NCI-H446 treated with DMSO at 0.1 percent for 48 hours (cell line): ENCODE data around the gene CTNND2.
"Not testable (repeated sequence)": the region's sequence is repeated elsewhere in the genome, so short reads cannot be mapped to it uniquely, and the experiment has no call there.

Experiments used
- DNase-seq: peaks from one replicate; lab custom pipeline; 2025; lab: John Stamatoyannopoulos, UW

Gene CTNND2

DNA sequence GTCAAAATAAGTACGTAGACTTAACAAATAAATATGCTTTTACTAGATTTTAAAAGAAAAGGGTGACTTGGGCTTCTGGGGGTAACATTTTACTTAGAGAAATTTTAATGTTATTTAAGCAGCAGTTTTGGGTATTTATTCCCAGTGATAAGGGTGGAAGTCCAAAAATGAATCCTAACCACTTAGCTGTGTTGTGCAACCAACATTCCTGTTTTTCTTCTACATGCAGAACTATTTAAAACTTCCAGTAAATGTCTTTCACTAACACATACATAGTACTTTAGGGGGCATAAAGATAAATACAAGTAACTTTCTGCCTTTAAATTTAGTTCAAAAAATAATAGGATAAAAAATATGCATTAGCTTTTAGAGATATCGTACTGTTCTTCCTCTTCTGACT is 436.7 kb downstream of the CTNND2 start:
- DNase-seq = no peak

DNA sequence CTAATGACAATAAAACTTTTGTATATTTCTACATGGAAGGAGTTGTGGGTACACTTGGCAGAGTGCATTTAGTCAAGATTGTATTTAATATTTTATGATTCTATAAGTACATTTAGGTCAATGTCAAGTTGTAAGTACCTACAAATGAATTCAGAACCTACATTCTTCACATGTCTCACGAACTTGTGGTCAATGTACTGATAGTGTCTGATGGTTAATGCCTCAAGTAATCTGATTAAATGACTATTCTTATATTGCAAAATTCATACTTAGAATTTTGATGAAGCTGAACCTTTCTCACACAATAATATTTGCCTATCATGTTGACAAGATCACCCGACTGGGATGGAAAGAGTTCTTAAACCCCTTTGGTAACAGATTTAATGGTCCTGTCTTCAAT is 444.5 kb downstream of the CTNND2 start:
- no peak for DNase-seq

DNA sequence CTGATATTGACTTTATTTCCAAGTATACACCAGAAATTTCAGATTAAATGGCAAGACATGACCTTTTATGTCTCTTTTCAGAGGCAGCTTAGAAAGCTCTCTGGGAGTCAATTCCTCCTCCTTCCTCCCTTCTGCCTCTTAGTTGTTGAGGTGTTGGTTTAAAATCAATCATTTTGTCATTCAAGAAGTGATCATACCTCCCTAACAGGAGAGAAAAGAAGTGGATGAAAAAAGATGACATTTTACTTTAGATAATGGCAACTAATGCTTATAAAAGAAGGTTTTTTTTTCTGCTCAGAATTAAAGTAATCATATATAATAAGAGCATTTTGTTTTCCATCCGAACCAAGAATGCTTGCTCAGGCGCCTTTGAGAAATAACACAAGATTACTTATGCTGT is 448.7 kb downstream of the CTNND2 start:
- DNase-seq = no peak

DNA sequence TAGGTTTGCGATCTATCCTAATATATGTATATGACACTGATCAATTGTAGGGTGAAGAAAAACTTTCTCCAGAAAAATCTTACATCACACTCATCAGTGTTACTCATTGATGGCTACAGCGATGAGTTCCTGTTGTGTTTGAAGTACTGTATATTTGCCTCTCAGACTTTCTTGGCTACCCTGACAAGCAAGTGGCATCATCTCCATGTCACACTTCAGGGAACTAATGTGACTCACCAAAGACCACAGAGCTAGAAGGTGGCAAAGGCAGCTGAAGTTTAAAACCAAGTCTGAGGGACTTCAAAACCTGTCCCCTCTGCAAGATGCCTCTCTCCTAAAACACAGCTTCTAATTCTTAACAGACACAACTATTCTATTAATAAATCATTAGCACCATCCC is 451.4 kb downstream of the CTNND2 start:
- peak; percentile 38 for DNase-seq

DNA sequence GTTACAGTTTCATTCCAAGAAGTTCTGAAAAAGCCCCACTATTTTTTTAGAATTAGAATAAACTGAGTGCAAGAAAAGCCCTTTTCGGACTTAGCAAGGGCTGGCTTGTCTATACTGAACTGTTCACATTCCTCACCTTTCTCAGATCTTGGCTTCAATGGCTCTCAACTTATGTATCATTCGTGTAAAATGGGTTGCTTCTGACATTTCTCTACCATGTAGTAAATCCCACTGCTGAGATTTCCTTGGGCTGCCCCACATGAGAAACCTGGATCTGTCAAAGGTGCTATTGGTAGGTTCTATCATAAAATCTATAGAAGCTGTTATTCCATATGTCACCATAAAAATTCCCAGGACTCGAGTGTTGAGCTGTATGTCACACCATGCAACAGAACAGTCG is 454.3 kb downstream of the CTNND2 start:
- DNase-seq = no peak

DNA sequence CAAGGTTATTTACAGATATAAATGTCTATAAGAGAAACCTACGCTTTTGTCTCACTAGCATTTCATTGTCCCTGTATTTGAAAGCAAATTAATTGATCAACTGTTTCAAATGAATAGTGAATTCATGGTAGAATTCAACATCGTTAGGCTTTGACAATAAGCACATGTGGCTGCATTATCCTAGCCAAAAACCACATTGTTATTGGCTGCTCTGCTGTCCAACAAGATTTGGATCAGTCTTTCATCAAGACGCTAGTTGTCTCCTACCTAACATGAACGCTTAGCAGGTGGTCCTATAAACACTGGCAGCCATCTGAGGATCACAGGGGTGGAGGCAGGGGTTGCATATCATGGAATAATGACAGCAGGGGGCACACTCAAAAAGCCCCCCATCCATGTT is 455.0 kb downstream of the CTNND2 start:
- DNase-seq = peak; percentile 81

DNA sequence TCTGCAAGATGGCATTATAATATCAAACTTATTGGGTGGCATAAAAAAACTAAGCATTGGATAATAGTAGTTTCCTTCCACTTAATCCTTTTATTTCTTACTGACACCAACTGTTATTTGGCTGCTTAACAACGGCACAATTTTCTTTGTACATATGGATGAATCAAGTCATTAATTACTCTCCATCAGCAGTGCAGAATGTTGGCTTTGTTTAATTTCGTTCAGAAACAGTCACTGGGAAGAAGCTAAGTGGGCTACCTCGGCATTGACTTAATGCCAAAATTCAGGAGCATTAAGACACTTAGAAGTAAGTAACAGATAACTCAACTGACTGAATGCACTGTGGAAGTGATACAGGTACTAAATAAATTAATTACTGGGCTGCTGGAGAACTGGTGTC is 460.4 kb downstream of the CTNND2 start:
- DNase-seq = peak; percentile 96

DNA sequence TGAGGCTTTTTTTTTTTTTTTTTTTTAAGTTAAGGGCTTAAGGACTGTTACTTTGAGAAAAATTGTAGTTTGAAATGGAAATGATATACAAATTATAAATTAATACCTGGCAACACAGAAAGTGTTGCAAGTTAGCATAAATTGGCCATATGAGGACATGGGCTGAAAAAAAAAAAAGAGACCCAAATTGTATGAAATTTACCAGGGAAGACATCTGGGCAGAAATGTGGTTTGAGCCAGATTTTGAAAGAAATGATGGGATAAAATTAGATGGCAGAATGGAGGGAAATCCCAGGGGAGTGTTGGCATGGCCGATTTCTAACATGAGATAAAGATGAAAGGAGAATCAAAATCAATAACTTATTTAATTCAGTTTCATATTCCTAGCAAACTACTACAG is 472.1 kb downstream of the CTNND2 start:
- DNase-seq = peak; percentile 81

DNA sequence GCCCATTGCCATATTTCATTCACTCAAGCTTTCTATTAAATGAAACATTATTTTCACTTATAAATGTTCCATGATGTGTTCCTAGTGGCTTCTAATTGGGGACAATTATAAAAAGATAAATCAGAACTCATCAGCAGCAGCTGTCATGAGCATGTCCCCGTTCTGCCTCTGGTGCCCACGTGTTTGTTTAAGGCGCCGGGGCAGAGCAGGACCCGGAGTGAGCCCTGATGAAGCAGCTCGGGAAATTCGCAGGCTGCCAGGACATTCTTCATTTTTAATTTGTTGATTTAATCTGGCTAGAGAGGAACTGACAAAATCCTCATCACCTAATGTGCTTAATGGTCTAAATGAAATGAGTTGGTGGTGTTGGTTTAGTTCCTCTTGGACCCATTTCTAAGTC is 475.0 kb downstream of the CTNND2 start:
- peak; percentile 95 for DNase-seq

DNA sequence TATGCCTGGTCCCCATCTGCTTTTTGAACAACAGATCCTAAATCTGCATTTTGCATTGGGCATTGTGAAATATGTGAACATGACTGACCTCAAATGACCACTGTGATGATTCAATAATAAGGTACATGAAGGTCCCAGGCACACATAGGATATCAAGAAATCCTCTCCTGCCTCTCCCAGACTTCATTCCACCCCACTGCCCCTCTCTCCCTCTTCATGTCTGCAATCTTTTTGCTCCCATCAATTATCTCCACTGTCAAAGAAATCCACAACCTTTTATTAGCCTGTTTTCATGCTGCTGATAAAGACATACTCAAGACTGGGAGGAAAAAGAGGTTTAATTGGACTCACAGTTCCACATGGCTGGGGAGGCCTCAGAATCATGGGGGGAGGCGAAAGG is 476.7 kb downstream of the CTNND2 start:
- no peak for DNase-seq

DNA sequence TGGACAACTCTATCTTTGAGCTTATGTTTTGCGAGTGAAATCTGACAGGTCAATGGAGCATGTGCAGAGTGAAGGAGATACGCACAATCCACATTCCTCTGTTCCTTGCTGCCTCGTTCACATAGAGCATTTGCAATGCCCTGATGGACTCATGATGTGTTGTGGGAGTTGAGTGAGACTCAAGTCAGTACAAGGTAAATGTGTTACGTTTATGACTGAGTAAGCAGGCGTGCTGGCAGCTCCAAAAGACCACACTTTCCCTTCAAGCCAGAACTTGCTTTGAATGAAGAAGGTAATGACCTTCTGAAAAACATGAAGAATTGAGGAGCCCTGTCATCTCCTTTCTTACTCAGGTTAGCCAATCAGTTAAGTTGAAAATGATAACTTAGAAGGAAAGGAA is 477.8 kb downstream of the CTNND2 start:
- no peak for DNase-seq

DNA sequence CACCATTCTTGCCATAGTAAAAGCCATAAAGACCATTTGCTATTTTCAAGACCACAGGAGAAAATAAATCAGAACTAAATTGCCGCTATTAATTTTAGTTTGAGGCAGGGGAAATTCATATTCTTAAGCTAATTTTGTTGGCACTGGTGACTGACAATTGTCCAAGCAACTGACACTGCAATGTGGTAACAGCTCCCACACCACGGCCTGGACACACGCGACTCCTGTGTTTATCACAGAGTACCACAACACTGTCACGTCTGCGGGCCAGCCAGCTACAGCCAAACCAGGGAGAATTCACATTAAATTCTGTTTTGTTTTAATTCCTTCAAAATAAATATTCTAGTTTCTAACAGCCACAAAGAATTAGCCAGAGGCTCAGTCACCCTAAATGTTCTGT is 481.9 kb downstream of the CTNND2 start:
- no peak for DNase-seq

DNA sequence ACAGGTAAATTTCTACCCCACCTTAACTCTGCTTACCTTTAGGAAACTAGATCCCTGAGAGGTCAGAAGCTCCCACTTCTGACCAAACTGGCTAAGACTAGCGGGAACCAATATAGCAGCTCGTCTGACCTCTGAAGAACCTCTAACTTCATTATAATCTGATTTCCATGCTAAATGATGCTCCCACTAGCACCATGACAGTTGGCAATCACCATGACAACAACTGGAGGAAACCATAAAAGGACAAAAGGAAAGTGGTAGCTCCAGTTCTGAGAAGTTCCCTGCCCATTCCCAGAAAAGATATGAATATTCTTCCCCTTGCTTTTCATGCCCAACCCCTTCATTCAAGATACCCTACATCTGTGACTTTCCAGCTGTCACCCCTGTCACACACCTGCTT is 483.3 kb downstream of the CTNND2 start:
- no peak for DNase-seq

DNA sequence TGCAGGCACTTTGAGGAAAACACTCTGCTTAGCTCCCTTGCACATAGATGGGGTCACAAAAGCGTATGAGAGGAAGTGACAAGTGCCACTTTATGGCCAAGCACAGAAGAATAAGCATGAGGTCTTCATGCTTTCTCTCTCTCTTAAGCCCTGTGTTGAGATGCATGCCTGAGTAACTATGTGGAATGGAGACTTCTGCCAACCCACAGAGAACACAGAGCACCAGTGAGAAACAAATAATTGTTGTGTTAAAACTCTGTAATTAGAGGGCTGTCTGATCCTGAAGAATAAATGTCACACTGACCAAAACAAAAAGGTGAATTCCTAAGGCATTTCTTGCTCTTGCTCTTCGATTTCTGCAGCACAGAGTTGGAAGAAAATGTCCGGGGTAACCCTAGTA is 488.5 kb downstream of the CTNND2 start:
- DNase-seq = peak; percentile 35

DNA sequence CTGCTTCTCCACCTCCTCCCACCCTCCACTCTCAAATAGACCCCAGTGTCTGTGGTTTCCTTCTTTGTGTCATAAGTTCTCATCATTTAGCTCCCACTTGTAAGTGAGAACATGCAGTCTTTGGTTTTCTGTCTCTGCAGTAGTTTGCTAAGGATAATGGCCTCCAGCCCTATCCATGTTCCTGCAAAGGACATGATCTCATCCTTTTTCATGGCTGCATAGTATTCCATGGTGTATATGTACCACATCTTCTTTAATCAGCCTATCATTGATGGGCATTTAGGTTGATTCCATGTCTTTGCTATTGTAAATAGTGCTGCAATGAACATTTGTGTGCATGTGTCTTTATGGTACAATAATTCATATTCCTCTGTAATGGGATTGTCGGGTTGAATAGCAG is 489.5 kb downstream of the CTNND2 start:
- DNase-seq = not testable (repeated sequence)

DNA sequence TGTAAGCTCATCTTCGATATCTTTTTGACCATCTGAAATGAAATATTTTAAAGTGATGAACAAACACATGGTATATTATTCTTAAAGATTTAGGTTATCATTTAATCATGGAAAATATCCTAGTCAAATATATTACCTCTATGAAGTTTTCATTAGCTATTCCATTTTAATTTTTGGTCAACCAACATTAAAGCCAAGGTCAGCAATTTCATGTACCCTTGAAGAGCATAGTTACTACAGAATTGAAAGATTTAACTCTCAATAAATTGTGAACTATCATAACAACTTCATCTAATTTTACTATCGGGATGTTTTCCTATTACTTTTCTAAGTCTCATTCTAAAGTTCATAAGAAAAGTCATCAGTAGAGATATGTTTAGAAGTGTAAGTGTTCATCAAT is 492.6 kb downstream of the CTNND2 start:
- DNase-seq = no peak

DNA sequence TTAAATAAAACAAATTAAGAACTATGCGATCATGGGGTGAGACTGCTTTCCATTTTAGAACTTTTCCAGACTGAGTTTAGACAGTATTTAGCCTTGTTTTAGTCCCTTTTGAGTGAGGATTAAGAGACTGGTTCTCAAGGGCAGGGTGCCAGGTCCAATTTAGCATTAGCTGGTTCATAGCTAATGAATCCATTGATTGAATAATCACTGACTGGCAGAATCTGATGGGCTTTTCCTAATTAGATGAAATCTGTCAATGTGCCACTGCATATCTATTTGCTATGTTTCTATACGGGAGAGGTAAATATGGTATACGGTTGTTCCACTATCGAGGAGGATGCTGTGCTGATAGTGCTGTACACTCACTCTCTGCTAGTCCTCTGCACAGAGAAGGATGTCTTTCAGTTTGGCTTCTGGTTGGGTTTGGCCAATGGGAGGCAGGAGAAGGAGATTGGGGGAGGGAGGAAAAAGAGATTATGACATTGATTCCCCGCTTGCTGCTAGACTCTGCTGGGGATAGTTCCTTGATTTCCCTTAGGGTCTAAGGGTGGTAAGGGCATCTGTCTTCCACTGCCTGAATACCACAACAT is 496.6 kb downstream of the CTNND2 start:
- peak; percentile 48 for DNase-seq

DNA sequence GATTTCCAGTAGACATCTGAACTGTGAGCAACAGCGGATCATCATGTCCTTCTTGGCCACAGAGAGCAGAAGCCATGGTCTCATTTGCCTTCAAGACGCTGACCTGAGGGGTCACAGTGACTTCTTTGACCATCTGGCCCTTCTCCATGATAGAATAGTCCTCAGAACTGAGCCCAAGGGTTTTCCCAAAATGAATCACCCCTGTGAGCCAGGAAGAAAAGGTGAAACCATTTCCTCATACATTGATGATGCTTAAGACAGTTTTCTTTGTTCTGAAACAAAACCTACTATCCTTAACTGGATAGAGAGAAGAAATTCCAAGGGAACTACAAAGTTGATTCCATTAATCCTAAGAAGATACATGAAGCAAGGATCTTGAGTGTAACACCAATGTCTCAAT is 503.9 kb downstream of the CTNND2 start:
- no peak for DNase-seq

DNA sequence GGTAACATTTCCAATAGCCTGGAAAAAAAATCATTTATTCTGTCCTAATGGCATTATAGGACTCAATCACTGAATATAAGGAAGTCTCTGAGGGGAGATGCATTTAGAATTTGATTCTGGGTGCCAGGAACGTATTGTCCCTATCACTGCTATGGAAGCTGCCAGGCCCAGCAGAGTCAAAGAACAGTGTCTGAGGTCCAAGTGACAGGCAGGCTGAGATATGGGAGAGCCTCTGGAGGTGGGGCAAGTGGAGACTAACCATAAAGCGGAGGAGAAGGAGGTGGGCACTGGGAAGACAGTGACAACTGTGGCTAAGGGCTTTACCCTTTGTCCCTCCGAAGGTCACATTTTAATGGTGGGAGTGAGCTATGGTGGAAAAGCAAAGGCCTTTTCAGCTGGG is 505.5 kb downstream of the CTNND2 start:
- DNase-seq = peak; percentile 48

DNA sequence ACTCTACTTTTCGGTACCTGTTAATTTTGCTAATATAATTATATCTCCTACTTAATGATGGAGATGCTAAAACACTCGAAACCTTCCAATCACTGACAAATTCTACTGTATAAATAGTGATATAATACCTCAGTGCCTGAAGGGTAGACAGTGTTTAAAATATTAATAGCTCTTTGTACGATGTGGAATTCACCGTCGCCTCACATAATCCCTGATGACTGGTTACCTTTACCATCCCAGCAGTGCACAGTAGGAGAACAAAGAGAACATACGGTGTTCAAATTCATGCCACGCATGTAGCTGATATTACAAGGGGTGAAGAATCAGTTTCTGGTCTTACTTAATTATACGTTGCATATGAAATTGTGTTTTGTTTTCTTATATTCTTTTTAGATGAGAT is 506.7 kb downstream of the CTNND2 start:
- no peak for DNase-seq

DNA sequence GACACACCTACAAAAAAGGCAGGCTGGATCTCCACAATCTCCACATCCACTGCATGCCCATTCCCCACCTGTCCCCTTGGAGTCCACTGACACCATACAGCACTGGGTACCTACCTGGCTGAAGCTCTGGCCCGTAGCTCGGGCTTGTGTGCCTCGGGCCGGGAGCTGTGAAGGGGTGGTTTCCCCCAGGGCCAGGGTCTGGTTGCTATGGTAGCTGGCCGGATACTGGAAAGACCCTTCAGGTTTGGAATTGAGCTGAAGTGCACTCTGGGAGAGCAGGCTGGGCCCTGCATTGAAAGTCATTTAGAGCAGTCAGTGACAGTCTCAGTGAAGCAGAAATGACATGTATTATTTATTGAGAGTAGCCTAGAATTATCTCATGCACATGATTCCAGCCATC is 507.3 kb downstream of the CTNND2 start:
- peak; percentile 16 for DNase-seq

DNA sequence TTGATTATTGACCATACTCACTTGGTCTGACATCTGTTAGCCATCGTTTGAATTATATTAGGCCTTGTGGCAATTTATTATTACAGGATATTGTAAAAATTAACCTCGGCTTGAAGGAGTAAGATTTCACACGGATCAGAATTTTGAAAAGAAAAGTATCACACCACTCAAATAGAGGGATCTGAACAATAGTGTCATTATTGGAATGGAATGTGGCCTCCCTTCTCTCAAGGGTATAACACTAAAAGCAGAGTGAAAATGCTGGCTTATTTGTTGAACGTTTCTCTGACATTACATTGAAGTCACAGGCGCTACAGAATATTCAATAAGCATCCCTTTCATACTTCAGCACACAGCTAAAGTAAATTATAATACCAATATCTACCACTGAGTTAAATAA is 509.3 kb downstream of the CTNND2 start:
- DNase-seq = no peak

DNA sequence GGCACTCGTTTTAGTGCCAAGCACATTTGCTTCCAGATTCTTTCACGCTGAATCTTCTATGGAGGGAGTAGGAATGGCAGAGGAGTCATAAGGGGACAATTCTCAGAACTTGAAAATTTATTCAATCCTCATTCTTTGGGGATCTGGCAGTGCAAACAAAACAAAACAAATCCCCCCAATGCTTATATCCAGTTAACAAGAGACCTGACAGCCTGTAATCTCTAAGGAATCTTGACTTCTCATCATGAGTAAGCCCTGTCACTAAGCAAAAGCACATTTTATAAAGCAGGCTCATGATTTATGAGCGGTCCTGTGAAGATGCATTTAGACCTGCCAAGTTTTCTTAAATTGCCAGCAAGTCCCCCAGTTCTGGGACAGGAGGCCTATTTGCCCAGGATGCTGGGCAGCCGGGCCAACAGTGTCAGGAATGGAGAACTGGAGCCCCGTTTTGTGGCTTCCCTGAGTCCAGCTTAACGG is 513.9 kb downstream of the CTNND2 start:
- peak; percentile 81 for DNase-seq

DNA sequence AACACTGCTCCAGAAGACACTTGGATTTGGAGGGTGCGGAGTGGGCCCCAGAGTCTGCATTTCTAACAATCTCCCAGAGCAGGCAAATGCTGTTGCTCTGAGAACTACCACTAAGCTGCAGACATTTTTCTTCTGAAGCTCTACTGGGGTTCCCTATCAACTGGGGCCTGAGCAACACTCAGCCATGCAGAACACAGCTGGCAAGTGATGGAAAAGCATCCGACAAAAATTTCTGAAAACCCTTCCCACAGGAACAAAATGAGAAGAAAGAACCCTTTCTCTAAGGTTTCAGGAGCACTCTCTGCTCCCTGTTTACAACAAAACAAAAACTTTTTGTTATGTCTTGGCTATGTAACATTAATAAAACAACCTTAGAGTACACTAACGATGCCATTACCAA is 516.9 kb downstream of the CTNND2 start:
- no peak for DNase-seq

DNA sequence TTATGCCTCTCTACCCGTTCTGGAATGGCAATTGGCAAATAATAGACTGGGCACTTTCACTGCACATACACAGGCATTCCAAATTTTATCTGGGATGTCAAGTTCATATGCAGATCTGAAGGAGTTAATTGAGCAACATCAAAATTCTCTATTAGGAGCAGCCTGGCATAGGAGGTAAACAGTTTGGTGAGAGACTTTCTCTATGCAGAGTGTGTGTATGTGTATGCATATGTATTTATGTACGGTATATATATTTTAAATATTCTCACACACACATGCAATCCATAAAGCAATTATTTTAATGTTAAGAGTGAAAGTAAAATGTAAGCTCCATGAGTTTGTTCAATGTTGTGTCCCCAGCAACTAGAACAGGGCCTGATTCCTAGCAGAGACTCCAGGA is 517.8 kb downstream of the CTNND2 start:
- no peak for DNase-seq
